Smooth muscle cell (in vitro differentiated cells): ENCODE measurements around the gene SPOCK1. TPM values are rescaled to one million over a fixed set of nuclear protein-coding genes. Genes with fewer than 3 reads are reported as not detected.

Experiments
- DNase-seq: peaks from one replicate; lab custom pipeline; 2025; ENCODE audit not compliant: unreplicated experiment; lab: John Stamatoyannopoulos, UW
- H2AFZ ChIP-seq: fragments of 200-600 bp; sonication (generic); 2 replicates; pipeline ENCODE4 v1.6.0; 2016; ENCODE audit warnings: antibody characterized with exemption, low read depth, mild to moderate bottlenecking
- H3F3A ChIP-seq: fragments of 200-600 bp; sonication (generic); 2 replicates; pipeline ENCODE4 v1.6.0; 2017; ENCODE audit warnings: antibody characterized with exemption, low read depth
- H3K27ac ChIP-seq: fragments of 200-600 bp; sonication (generic); 2 replicates; pipeline ENCODE4 v1.5.1; 2016; ENCODE audit warnings: low read depth, mild to moderate bottlenecking
- H3K27me3 ChIP-seq: fragments of 200-600 bp; sonication (generic); 2 replicates; pipeline ENCODE4 v1.6.1; 2016; ENCODE audit warnings: low read depth, mild to moderate bottlenecking
- H3K36me3 ChIP-seq: fragments of 200-600 bp; sonication (generic); 2 replicates; pipeline ENCODE4 v1.5.1; 2016; ENCODE audit warnings: low read depth
- H3K4me1 ChIP-seq: fragments of 200-600 bp; sonication (generic); 2 replicates; pipeline ENCODE4 v1.5.1; 2016; ENCODE audit warnings: low read depth
- H3K4me2 ChIP-seq: fragments of 200-600 bp; sonication (generic); 2 replicates; pipeline ENCODE4 v1.6.0; 2016; ENCODE audit warnings: mild to moderate bottlenecking
- H3K4me3 ChIP-seq: fragments of 200-600 bp; sonication (generic); 2 replicates; pipeline ENCODE4 v1.5.1; 2016; ENCODE audit warnings: mild to moderate bottlenecking
- H3K79me2 ChIP-seq: fragments of 200-600 bp; sonication (generic); 2 replicates; pipeline ENCODE4 v1.6.0; 2016; ENCODE audit warnings: low read depth, mild to moderate bottlenecking
- H3K9ac ChIP-seq: fragments of 200-600 bp; sonication (generic); 2 replicates; pipeline ENCODE4 v1.6.0; 2016; ENCODE audit warnings: low read depth
- H3K9me3 ChIP-seq: fragments of 200-600 bp; sonication (generic); replicated peaks from 2 replicates; pipeline ENCODE4 v1.5.1; 2016; ENCODE audit warnings: low read depth
- H4K20me1 ChIP-seq: fragments of 200-600 bp; sonication (generic); 2 replicates; pipeline ENCODE4 v1.6.0; 2016; ENCODE audit warnings: low read depth
- WGBS: methylation state at CpG from one replicate; pipeline ENCODE4 v1.1.7; 2016; ENCODE audit warnings: low lambda C conversion rate; 5-methylcytosine and 5-hydroxymethylcytosine counted together
- polyA plus RNA-seq: library from polyadenylated mRNA; unstranded; fragments of >200 nt; fragmentation: Nextera tagmentation; extraction: Ambion mirVana; gene quantifications from 2 replicates; pipeline ENCODE4 v1.2.1, GENCODE V29; 2016
- total RNA-seq: library from RNA; depleted of rRNA; stranded (reverse); fragments of >200 nt; gene quantifications from 2 replicates; pipeline ENCODE4 v1.2.3, GENCODE V29; 2014
- TF ChIP-seq, protein P1 (sequence below): fragments of 200-600 bp; sonication (generic); IDR thresholded peaks from 2 replicates; pipeline ENCODE4 v1.5.1; 2017; ENCODE audit warnings: borderline replicate concordance, mild to moderate bottlenecking, antibody characterized with exemption; ENCODE audit not compliant: insufficient read depth, poor library complexity, severe bottlenecking

SPOCK1 gene
- total and polyA plus RNA-seq, 2 experiments from 2014 or later = 56.2 to 80.0 TPM

DNA sequence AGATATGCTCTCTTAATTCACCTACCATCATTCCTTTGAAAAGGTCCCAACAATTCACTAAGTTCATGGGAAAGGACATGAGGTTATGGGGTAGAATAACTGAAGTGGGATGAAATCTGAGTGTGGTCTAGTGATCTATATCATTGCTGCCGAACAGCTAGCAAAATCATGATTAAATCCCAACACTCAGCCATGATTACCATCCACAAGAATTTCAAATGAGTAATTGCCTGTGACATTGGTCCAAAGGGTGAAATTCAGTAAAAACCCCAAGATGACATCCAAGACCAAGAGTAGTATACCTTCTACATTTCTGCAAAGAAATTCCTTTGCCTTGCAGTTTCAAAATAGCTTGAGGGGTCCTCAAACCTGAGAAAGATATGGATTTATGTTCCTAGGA is 225.6 kb downstream of the SPOCK1 start:
- H3K4me2 ChIP-seq = no peak overlapping the region
- no peak overlapping the region for H3K4me3 ChIP-seq
- H3K36me3 ChIP-seq = no peaks in the 10 kb centered on the region
- H3K9ac ChIP-seq = no peak overlapping the region
- no peak overlapping the region for H3K27ac ChIP-seq
- H3K9me3 ChIP-seq = no peaks in the 10 kb centered on the region
- WGBS = 59% methylated on average over 1 of the region's 1 CpG
- TF ChIP-seq, protein P1, sequence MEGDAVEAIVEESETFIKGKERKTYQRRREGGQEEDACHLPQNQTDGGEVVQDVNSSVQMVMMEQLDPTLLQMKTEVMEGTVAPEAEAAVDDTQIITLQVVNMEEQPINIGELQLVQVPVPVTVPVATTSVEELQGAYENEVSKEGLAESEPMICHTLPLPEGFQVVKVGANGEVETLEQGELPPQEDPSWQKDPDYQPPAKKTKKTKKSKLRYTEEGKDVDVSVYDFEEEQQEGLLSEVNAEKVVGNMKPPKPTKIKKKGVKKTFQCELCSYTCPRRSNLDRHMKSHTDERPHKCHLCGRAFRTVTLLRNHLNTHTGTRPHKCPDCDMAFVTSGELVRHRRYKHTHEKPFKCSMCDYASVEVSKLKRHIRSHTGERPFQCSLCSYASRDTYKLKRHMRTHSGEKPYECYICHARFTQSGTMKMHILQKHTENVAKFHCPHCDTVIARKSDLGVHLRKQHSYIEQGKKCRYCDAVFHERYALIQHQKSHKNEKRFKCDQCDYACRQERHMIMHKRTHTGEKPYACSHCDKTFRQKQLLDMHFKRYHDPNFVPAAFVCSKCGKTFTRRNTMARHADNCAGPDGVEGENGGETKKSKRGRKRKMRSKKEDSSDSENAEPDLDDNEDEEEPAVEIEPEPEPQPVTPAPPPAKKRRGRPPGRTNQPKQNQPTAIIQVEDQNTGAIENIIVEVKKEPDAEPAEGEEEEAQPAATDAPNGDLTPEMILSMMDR = no peak
- no peaks in the 10 kb centered on the region for H4K20me1 ChIP-seq
- no peak overlapping the region for H2AFZ ChIP-seq
- no peaks in the 10 kb centered on the region for H3K79me2 ChIP-seq
- DNase-seq = no peak
- no peaks in the 10 kb centered on the region for H3K27me3 ChIP-seq
- H3F3A ChIP-seq = no peaks in the 10 kb centered on the region
- H3K4me1 ChIP-seq = no peaks in the 10 kb centered on the region

DNA sequence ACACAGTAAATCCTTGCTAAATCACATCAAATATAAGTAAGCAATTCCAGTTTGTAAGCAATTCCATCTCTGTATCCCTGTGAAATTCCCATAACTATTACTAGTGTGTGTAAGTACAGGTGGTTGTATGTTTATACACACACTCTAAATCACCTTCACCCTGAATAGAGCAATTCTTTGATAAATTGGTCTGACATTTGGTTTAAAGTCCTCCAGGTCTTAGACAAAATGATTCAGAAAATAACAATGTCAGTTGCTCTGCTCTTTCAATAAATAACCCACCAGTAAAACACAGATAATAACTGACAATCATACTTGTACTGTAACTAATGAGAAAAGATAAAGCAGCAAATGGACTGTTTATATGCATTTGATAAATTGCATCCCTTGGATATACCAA is 226.3 kb downstream of the SPOCK1 start:
- no peak overlapping the region for H3K4me3 ChIP-seq

DNA sequence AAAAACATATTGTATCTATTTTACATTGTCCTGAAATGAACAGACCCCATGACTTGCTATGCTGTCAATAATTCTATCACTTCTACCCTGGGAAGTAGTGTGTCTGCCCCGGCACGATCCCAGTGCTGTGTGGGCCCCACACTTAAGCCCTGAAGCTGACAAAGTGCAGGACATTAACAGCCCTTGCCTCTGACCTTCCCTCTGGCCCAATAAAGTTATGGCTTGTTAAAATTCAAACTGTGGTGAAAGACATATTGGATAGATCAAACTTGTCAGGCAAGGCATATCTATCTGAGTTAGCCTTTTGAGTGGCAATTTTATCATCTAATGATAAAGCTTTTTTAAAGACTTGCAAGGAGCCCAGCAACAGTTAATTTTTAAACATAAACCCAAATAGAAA is 229.2 kb downstream of the SPOCK1 start:
- no peak overlapping the region for H3K4me2 ChIP-seq
- H3K36me3 ChIP-seq = no peaks in the 10 kb centered on the region
- no peak overlapping the region for H3K27ac ChIP-seq
- TF ChIP-seq, protein P1 = no peak
- WGBS = 27% methylated on average over 2 of the region's 2 CpGs
- H2AFZ ChIP-seq = no peak overlapping the region
- no peak overlapping the region for H3K4me3 ChIP-seq
- H3F3A ChIP-seq = no peaks in the 10 kb centered on the region
- no peak for DNase-seq
- H3K9me3 ChIP-seq = no peaks in the 10 kb centered on the region
- no peaks in the 10 kb centered on the region for H4K20me1 ChIP-seq
- no peaks in the 10 kb centered on the region for H3K27me3 ChIP-seq
- H3K9ac ChIP-seq = no peak overlapping the region
- no peaks in the 10 kb centered on the region for H3K79me2 ChIP-seq
- H3K4me1 ChIP-seq = no peaks in the 10 kb centered on the region

More for the DNA sequence above, 226.3 kb downstream of the SPOCK1 start:
- Histone ChIP-seq H3K9ac (no peak overlapping the region), H3K27ac (no peak overlapping the region), H3K4me1 (no peaks in the 10 kb centered on the region), H3K9me3 (no peaks in the 10 kb centered on the region), H3K79me2 (no peaks in the 10 kb centered on the region), H3F3A (no peaks in the 10 kb centered on the region), H2AFZ (no peak overlapping the region), H3K36me3 (no peaks in the 10 kb centered on the region), H4K20me1 (no peaks in the 10 kb centered on the region), H3K4me2 (no peak overlapping the region), H3K27me3 (no peaks in the 10 kb centered on the region)
- TF ChIP-seq, protein P1 = no peak
- DNase-seq = no peak

DNA sequence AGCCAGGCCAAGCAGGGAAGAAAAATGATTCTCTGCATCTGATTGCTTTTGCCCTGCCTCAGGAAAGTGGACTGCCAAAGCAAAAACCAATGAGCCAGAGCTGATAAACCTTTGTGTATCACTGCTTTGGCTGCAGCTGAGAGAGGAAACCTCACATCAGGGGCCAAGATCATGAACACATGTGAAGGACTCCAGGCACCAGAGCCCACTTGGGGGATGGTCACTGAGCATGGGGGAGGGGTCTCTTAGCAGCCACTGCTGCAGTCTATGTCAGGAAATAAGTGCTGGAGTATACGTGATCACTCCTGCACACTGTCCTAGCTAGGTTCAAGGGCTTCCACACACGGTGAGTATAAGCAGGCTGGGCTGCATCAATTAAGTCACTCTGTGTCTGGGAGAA is 229.9 kb downstream of the SPOCK1 start:
- WGBS = 27% methylated on average over 2 of the region's 2 CpGs
- Histone ChIP-seq H3K4me3 (no peak overlapping the region), H3K9ac (no peak overlapping the region), H3K36me3 (no peaks in the 10 kb centered on the region), H3K4me2 (no peak overlapping the region), H3K27ac (no peak overlapping the region), H2AFZ (no peak overlapping the region), H4K20me1 (no peaks in the 10 kb centered on the region), H3K9me3 (no peaks in the 10 kb centered on the region), H3F3A (peaks cover 2% of the 10 kb centered on the region), H3K4me1 (no peaks in the 10 kb centered on the region), H3K27me3 (no peaks in the 10 kb centered on the region), H3K79me2 (no peaks in the 10 kb centered on the region)
- DNase-seq = no peak
- TF ChIP-seq, protein P1 = no peak
